ENCODE measurements around the gene TMEM44. TPM values are rescaled to one million over a fixed set of nuclear protein-coding genes. Genes with fewer than 3 reads are reported as not detected.
A peak's percentile ranks its signal among the peaks of the same experiment; 100 is the strongest.

The TMEM44 gene
- total RNA-seq, 1 experiment from 2014 or later = 16.9 TPM

DNA sequence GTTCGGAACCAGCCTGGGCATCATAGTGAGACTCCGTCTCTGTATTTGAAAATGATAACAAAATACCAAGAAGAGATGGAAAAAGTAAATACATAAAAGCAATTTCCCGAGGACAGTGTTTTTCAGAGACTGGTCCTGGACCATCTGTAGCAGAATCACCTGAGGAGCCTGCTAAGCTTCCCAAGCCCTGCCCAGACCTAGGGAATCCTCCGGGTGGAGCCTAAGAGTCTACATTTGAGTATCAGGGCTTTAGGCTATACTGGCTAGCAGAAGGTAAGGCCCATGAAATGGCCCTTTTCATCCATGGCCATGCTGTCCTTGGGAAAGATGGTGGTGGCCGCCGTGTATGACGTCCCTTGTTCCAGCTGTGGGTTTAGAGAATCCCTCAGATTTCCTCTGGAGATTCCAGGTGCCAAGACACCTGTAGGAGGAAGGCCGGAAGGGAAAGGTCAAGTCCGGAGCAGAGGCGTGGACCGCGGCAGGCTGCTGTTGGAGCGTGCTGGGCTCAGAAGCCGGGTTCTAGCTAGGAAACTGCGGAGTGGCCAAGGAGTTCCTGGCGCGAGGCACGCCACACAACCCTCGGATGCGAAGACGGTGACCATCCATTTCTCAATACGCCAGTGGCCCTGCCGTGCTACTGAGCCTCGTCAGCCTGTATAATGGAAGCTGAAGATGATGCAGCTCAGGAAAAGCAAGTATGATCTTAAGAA lies 50.9 kb downstream of the TMEM44 start:
- no peak for DNase-seq (ENCODE audit: low read depth)

DNA sequence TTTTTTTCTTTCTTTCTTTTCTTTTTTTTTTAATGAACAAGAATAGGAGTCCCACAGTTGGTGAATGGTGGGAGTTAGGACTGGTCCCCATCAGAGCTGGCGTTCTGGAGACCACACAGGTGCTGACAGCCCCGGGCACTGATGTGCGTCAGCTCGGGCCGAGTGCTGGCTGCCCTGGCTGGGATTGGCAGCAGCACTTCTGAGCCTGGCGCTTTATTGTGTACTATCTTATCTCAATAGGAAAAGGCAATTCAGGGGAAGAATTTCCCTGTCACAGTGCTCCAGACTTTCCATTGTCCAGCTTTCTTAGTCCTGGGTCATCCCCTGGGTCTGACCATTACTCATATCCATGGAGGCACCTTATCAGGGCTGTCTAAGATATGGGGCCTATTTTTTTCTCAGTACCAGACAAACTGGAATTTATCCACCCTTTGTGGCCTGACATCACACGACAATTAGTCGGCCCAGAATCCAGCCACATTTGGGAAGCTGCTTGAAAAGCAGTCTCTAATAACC lies 54.1 kb downstream of the TMEM44 start:
- DNase-seq (ENCODE audit: low read depth) = no peak

DNA sequence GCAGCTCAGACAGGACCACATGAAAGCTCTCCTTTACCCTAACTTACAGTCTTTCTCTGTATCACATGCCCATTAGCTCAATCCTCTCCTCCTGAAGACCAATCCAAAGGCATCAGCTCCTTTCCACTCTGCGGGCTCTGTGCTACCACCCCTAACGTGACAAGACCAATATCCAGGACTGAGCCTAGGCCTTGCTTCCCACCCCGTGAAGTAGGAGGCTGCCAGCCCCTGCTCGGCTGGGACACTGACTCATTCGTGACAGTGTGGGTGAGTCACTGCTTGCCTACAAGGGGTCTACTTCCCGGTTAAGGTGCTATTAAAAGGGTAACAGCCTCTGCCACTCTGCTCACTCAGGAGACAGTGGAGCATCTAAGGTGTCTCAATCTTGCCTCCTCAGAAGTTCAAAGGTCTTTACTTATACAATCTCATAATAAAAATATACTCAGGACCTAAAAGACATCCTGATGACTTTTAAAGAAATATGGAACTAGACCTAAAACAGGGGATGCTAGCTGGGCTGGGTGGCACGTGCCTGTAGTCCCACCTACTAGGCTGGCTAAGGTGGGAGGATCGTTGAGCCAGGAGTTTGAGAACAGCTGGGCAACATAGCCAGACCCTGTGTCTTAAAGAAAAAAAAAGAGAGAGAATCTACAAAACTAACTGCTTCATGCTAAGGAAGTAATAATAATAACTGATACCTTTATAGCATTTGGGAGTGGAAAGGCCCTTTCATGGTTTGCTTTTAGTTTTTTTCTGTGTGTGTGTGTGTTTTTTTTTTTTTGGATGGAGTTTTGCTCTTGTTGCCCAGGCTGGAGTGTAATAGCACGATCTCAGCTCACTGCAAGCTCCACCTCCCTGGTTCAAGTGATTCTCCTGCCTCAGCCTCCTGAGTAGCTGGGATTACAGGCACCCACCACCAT lies 55.0 kb downstream of the TMEM44 start:
- DNase-seq (ENCODE audit: low read depth) = peak; percentile 96

DNA sequence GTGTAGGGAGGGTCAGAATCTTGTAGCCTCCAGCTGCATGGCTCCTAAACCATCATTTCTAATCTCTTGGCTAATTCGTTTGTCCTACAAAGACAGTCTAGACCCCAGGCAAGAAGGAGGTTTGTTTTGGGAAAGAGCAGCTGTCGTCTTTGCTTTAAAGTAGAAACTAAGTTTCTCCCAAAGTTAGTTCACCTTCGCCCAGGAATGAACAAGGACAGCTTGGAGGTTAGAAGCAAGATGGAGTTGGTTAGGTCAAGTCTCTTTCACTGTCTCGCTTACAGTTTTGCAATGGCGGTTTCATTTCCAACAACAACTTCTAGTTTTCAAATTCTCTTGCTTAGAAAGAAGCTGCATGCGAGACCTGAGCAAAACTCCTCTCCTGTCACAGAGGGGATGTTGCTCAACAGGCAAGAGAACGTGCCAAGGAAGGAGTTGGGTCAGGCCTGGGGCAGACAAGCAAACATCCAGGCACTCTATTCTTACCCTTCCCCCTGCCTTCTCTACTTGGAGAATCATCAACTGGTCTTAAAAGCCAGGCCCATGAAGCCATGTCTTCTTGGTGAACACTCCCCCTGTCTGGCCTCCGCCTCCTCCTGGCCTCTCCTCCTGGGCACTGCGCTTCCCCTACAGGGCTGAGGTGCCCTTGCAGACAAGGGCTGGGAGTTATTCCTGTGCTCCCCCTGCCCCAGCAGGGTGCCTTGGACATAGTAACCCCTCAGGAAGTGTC lies 57.6 kb downstream of the TMEM44 start:
- peak; percentile 45 for DNase-seq (ENCODE audit: low read depth)

DNA sequence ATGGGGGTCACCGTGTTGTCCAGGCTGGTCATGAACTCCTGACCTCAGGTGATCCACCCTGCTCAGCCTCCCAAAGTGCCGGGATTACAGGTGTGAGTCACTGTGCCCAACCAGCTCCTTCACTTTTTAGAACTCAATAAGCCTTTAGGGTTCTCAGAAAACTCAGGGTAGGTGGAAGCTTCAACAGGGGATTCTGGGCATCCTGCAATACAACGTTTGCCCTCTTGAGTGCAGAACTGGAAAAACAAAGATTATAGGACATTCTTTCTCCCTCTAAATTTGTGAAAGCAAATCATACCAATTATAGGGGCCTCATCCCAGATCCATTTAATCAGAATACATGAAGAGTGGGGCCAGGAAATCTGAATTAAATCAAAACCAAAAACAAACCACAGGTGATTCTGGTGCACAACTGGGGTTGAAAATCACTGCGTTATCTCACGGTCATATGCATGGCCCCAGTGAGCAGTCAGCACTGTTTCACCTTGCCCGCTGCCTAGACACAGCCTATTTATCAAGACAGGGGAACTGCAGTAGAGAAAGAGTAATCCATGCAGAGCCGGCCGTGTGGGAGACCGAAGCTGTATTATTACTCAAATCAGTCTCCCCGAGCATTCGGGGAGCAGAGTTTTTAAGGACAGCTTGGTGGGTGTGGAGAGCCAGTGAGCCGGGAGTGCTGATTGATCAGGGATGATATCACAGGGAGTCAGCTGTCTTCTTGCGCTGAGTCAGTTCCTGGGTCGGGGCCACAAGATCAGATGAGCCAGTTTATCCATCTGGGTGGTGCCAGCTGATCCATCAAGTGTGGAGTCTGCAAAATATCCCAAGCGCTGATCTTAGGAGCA lies 58.4 kb downstream of the TMEM44 start:
- peak; percentile 70 for DNase-seq (ENCODE audit: low read depth)

DNA sequence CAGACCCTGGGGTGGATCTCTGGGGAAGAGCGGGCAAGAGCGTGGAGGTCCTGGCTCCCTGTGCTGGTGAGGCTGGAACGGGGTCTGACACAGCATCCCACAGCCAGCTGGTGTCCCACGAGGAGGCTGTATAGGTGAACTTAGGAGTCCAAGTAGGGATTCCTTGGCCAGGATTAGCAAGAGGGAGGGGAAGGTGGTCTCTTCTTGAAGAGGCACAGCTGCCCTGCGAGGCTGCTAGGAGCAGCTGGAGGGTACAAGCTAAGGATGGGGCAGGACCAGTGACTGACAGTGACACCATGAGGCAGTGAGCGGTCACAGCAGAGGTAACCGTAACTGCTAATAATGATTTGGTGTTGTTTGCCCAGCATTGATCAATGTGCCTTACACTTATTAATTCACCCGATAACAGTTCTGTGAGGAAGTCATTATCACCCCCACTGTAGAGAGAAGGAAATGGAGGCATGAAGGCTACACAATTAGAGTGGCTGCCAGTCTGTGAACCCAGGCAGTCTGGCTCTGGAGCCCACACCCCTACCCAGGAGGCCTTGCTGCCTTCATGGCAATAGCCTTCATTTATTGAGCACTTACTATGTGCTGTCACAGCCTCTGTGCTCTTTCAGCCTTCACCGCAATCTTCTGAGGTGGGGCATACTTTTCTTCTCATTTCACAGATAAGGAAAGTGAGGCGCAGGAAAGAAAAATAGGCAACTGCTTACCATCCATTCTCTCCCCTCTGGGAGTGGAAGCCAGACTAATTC lies 59.4 kb downstream of the TMEM44 start:
- no peak for DNase-seq (ENCODE audit: low read depth)

DNA sequence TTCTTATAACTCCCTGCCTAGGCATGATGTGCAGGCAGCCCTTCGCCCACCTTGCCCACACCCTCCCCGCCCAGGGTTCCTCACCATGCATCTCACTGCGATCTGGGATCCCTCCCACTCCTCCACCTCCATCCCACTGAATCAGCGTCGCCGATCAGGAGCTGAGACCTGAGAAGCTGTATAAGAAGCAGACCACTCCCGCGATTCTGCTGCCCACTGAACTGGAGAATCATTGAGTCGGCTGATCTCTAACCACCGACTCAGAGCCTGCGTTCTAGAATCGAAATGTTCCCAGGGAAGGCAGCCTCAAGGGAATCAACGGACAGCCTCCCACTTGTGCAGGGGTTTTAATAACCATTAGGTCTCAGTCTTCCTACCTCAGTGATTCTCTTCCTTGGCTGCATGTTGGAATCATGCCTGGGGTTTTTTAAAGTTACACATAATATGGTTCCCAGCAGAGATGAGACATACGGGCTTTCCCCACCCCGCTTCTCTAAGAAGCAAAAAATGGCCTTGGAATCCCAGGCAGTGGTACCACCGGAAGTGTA lies 60.2 kb downstream of the TMEM44 start:
- no peak for DNase-seq (ENCODE audit: low read depth)

DNA sequence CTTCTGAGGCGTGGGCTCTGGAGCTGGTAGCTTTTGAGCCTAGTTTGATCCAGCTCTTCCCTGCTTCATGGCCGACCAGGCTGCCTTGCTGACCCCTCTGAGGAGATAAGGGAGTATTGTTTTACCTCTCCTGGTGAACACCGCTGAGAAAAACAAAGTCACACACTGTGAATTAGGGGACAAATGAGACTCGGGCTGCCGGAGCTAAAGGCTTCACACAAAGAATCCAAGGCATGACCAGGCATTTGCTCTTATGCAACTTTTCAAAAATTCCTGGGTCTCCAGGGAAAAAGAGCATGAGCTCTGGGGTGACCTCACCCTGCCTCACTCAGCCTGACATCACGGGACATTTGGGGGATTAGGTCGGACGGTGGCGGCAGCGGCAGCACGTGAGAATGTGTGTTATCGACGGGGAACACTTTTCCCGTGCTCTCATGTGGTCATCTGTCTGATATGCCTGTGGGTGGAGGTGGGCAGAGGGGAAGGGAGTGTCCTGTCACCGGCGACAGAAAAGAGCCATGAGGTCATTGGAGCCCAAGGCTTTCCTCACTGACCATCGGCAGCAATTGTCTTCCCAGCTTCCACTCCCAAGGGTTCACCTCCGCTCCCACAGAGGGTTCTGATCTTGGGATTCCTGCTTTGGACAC lies 61.0 kb downstream of the TMEM44 start:
- DNase-seq (ENCODE audit: low read depth) = peak; percentile 78

DNA sequence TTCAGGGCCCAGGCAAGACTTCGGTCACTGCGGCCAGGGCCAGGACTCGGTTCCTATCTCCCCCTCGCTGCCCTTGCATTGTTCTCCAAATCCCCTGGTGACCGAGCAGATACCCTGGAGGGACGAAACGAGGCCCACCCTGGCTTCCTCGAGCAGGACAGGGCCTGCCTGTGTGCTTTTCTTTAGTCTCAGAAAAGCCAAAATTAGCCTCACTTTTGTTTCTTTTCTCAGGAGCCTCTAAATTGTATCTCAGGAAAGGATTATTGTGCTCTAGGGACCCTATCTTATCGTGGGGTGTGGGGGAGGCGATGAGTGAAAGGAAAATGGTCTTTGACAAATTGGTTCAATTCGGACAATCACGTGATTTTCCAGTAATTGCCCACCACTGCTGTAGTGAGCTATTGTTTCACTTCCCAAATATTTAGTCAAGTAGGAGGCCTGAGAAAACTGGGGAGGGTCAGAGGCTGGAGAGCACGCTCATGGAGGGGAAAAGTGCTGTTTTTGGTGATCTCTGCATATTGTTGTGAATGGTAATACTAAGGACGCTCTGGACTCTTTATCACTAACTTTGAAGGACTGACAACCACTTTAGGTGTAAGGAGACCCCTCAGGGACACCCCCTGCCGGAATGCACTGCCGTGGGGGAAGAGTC lies 61.6 kb downstream of the TMEM44 start:
- no peak for DNase-seq (ENCODE audit: low read depth)

DNA sequence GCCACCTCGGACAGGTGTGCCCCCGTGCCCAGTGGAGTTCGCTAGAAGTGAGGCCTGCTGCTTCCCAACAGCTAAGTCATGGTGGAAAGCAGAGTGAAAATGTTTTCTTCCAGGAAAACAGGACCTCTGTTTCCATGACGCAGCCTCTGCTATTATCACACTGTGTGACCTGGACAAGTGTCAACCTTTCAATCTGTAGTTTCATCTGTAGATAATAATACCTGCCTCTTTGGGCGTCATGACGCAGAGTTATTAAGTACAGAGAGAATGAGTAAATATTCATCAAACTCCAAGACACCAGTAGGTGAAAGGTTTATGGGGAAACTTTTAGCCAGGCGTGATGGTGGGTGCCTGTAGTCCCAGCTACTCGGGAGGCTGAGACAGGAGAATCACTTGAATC lies 62.3 kb downstream of the TMEM44 start:
- DNase-seq (ENCODE audit: low read depth) = no peak

DNA sequence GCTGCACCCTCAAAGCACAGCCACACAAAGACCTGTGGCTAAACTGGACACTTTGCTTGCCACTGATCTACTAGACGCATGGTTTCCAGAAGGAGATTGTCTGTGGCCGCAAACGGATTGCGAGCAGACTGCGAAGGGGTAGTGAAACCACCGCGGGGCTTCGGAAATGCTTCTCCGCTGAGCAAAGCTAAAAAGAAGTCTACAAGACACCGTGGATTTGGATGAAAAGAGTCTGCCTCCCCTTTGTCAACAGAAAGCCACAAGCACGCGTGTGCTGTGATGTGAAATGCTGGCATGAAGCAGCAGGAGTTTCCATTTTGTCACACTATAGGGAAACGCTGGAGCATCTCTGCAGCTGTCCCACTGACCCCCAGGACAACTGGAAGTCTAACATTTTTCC lies 63.0 kb downstream of the TMEM44 start:
- no peak for DNase-seq (ENCODE audit: low read depth)

DNA sequence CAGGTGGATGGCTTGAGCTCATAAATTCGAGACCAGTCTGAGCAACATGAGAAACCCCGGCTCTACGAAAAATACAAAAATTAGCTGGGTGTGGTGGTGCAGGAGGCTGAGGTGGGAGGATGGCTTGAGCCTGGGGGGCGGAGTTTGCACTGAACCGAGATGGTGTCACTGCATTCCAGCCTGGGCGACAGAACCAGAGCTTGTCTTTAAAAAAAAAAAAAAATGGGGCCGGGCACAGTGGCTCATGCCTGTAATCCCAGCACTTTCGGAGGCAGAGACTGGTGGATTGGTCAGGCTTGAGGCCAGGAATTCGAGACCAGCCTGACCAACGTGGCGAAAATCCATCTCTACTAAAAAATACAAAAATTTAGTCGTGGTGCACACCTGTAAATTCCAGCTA lies 64.0 kb downstream of the TMEM44 start:
- DNase-seq (ENCODE audit: low read depth) = no peak

DNA sequence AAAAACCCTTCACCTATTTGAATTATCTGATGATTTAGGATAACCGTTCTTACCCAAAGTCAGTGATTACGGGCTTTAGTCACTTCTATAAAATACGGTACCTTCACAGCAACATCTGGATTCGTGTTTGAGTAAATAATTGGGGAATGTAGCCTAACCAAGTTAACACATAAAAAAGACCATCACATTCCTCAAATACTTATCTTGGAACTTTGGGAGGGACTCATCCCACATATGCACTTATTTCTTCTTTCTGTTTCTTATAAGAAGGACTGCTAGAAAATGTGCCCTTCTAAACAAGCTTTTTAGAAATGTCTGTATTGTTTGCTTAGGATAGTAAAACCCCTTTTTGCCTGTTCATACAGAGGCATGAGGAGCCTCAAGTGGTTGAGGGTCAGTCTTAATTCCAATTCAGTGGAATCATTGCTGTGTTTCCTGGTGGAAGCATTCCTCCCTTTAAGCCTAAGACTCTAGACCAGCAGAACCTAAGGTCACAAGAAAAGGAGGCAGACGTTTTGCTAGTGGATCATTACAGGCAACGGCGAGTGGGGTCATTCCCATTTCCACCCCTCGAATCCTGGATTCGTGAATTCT lies 67.5 kb downstream of the TMEM44 start:
- no peak for DNase-seq (ENCODE audit: low read depth)

DNA sequence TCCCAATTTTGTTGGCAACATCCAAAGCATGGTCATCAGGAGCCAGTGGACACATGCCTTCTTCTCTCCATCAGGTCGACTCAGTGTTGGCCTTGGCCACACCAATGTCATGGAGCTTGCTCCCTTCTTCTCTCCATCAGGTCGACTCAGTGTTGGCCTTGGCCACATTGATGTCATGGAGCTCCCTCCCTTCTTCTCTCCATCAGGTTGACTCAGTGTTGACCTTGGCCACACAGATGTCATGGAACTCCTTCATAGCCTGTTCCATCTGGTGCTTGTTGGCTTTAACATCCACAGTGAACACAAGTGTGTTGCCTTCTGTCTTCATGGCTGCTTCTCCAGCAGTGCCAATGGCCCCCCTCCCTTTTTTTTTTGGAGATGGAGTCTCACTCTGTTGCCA lies 70.2 kb downstream of the TMEM44 start:
- no peak for DNase-seq (ENCODE audit: low read depth)

DNA sequence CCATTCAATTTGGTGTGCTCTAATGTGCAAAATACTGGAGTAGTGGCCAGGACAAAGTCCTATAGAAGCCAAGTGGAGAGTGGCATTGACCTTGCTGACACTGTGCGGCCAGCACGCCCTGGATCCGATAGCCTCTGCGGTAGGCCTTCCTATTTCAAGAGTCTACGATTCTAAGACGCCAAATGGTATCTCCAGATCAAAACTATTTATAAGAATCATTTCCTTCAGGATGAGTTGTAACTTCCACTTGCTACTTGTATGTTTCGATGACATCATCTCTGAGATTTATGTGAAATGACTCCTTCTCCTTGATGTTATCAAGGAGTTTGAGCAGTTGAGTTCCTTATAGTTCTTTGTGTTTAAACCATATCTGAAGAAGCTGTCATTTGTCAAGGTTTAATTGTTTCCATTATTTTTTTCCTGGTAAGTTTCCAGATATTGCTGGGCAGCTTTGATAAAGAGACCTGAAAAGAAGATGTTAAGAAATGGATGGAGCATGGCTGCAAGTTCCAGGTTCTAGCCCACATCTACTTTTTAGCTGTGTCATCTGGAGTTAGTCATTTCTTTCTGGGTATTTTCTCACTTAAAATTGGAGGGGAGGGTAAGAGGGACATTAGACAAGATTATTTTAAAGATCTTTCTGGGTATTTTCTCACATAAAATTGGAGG lies 71.8 kb downstream of the TMEM44 start:
- DNase-seq (ENCODE audit: low read depth) = peak; percentile 84

DNA sequence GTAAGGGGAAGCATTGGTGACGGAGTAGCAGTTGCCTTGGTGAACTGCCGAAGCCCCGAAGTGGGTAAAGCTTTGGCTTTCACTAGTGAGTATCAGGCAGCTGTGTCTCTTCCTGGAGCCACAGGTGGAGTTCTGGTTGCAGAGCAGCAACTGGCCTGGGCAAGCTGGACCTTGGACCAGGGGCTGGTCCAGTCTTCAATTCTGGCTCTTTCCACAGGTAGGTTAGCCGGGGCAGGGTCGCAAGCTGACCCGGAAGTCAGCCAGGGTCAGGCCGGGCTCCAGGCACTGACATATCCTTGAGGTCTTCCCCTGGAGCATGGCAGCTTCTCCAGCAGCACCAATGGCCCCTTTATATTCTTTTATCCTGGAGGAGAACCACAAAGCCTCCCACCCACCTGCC lies 73.2 kb downstream of the TMEM44 start:
- DNase-seq (ENCODE audit: low read depth) = no peak

DNA sequence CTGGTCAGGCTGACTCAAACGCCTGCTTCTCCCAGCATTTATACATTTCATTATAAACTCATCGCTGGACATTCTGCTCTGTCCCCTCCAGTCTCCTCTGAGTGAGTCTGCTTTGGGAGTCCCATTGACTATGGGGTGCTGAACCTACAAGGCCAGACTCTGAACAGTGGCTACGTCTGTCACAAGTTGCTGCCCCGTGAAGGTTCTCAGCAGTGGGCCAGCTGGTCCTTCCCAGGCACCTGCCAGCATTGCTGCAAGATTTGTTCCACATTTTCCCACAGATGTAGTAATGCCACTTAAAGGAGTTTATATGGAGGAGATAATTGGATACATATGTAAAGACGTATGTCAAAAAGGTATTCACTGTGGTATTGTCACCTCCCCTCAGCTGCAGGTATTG lies 73.7 kb downstream of the TMEM44 start:
- no peak for DNase-seq (ENCODE audit: low read depth)

Data from HT1080 (cell line).